WTC11 (cell line): Measurements from ENCODE around the gene FGFR2.

ENCODE experiments used
- AFF4 ChIP-seq: sonication (generic); formaldehyde crosslinking; IDR thresholded peaks from 2 replicates; pipeline ENCODE4 v1.8.1; 2023; ENCODE audit warnings: mild to moderate bottlenecking, missing genetic modification reagents, borderline replicate concordance
- ATF3 ChIP-seq: sonication (generic); formaldehyde crosslinking; conservative IDR thresholded peaks from 2 replicates; pipeline ENCODE4 v1.8.1; 2022; ENCODE audit warnings: mild to moderate bottlenecking, missing genetic modification reagents
- FOXP1 ChIP-seq: sonication (generic); formaldehyde crosslinking; IDR thresholded peaks from 2 replicates; pipeline ENCODE4 v1.8.0; 2022; ENCODE audit warnings: missing genetic modification reagents, mild to moderate bottlenecking, moderate library complexity, borderline replicate concordance
- MYBL2 ChIP-seq: sonication (generic); formaldehyde crosslinking; IDR thresholded peaks from 2 replicates; pipeline ENCODE4 v1.8.1; 2023; ENCODE audit warnings: mild to moderate bottlenecking, moderate library complexity, missing genetic modification reagents
- TF ChIP-seq, protein P1 (sequence below): sonication (generic); formaldehyde crosslinking; IDR thresholded peaks from 2 replicates; pipeline ENCODE4 v1.8.0; 2022; ENCODE audit warnings: mild to moderate bottlenecking, missing genetic modification reagents
- TF ChIP-seq, protein P2 (sequence below): fragments of 200-600 bp; IDR thresholded peaks from 2 replicates; pipeline ENCODE4 v1.8.0; 2022; ENCODE audit warnings: antibody characterized with exemption

- TF ChIP-seq, protein P1, sequence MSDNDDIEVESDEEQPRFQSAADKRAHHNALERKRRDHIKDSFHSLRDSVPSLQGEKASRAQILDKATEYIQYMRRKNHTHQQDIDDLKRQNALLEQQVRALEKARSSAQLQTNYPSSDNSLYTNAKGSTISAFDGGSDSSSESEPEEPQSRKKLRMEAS (CRISPR knock-in tag): no peak
- TF ChIP-seq MYBL2 (no peak), AFF4 (CRISPR knock-in tag) (no peak), FOXP1 (no peak), ATF3 (CRISPR knock-in tag) (no peak)
- TF ChIP-seq, protein P2, sequence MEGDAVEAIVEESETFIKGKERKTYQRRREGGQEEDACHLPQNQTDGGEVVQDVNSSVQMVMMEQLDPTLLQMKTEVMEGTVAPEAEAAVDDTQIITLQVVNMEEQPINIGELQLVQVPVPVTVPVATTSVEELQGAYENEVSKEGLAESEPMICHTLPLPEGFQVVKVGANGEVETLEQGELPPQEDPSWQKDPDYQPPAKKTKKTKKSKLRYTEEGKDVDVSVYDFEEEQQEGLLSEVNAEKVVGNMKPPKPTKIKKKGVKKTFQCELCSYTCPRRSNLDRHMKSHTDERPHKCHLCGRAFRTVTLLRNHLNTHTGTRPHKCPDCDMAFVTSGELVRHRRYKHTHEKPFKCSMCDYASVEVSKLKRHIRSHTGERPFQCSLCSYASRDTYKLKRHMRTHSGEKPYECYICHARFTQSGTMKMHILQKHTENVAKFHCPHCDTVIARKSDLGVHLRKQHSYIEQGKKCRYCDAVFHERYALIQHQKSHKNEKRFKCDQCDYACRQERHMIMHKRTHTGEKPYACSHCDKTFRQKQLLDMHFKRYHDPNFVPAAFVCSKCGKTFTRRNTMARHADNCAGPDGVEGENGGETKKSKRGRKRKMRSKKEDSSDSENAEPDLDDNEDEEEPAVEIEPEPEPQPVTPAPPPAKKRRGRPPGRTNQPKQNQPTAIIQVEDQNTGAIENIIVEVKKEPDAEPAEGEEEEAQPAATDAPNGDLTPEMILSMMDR: no peak
Measured at GRCh38 chr10:121519901-121520493, 78.2 kb downstream of the FGFR2 start.
